Fibroblast of villous mesenchyme (primary cell): ENCODE measurements around the gene HIVEP3. TPM values are rescaled to one million over a fixed set of nuclear protein-coding genes. Genes with fewer than 3 reads are reported as not detected.
A peak's percentile ranks its signal among the peaks of the same experiment; 100 is the strongest.

Source experiments
- DNase-seq: peaks from one replicate; pipeline ENCODE4 v3.0.0-alpha.2; 2010; ENCODE audit warnings: low read depth
- H3K4me3 ChIP-seq: 2 replicates; pipeline ENCODE4 v1.5.1; 2011; ENCODE audit warnings: low read depth, mild to moderate bottlenecking, low read length
- CTCF ChIP-seq: IDR thresholded peaks from 2 replicates; pipeline ENCODE4 v1.5.1; 2012; ENCODE audit warnings: low read depth, mild to moderate bottlenecking, low read length; ENCODE audit not compliant: insufficient read depth
- total RNA-seq: library from RNA; depleted of rRNA; stranded (reverse); fragments of >200 nt; gene quantifications from 2 replicates; pipeline ENCODE4 v1.2.3, GENCODE V29; 2012

Gene HIVEP3
- total RNA-seq, 1 donor = 0.86 TPM

DNA sequence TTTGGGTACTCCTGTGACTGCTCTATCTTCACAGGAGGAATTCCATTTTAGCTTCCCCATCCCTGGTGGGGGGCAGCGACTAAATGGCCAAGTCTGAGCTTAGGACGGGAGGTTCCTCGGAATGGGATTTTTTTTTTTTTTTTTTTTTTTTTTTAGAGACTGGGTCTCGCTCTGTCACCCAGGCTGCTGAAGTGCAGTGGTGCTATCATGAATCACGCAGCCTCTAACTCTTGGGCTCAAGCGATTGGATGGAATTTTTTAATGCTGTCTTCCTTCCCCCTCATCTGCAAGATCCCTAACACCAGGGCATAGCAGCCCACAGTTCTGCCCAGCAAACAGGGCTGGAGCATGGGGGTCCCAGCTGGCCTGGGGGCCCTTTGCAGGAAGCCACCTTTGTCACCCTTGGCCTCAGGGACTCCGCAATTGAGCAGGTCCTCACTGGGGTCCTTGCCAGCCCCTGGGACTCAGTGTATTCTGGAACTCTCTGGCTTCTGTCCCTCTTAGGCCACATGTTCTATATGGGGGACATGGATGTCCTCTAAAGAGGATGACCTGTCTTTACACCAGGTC lies 421.2 kb downstream of the HIVEP3 start:
- H3K4me3 ChIP-seq = no peak overlapping the region
- no peak for TF ChIP-seq CTCF
- DNase-seq = no peak

DNA sequence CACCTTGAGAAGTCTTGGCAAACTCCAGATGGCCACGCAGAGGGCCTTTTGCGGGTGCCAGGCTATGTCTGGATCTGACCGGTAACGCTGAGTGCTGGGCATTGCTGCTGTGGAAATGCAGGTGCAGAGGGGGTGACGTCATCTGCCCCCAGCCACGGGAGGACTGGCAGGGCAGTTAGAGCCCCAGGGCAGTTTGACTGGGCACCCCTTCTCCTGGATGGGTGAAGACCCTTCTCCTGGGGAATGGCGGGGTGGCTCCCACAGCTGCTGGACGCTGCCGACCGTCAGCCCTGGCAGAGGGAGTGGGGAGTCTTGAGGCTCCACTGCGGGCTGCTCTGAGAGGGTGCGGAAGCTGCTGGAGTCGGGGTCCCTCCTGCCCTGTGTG lies 421.7 kb downstream of the HIVEP3 start:
- no peak overlapping the region for H3K4me3 ChIP-seq
- no peak for DNase-seq
- no peak for TF ChIP-seq CTCF

- TF ChIP-seq CTCF = no peak
- peak; percentile 87 for DNase-seq
- H3K4me3 ChIP-seq = peak overlapping the region; percentile 38
Measured at GRCh38 chr1:41496080-41497055, 422.4 kb downstream of the HIVEP3 start.

- peak; percentile 48 for DNase-seq
- TF ChIP-seq CTCF = peak; percentile 37
- no peak overlapping the region for H3K4me3 ChIP-seq
Measured at GRCh38 chr1:41495210-41495948, 423.3 kb downstream of the HIVEP3 start.

DNA sequence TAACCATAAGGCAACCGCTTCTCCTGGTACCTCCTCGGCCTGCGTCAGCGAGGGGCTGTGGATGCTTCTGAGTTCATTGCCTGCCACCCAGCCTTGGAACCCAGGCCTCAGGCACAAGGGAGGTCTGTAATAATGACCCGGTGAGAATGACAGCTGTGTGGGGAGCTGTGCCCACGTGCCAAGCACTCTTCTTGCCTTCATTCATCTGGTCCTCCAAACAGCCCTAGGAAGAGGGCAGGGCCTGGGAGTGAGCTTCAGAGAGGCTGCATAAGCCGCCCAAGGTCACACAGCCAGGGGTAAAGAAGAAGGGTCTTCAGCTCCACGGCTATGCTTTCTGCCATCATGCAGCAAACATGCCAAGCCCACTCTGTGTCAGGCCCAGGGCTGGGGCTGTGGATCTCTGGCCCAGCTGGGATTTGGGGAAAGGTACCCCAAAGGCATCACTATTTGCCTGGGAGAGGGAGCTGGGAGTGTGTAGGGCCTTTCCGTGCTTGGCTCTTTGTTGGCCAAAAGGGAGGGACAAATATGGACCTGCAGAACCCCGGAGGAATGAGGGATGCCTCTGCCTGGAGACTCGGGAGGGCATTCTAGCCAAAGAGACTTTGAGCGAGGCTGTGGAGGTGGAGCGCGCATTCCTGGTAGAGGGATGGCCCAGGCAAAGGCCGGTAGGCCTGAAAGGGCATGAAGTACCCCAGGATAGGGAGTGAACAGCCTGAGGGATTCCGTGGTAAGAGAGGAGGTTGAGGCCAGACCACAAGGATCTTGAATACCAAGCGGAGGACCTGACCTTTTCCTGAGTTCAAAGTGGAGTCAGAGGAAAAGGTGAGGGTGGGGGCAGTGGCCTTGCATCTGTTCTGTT lies 424.1 kb downstream of the HIVEP3 start:
- DNase-seq = no peak
- no peak for TF ChIP-seq CTCF
- no peak overlapping the region for H3K4me3 ChIP-seq

GRCh38 chr1:41493626-41494350 lies 424.9 kb downstream of the HIVEP3 start:
- no peak for TF ChIP-seq CTCF
- DNase-seq = no peak
- H3K4me3 ChIP-seq = no peak overlapping the region
